AG09309 (cell line): ENCODE results near the gene RASSF7.

Experiments
- DNase-seq: peaks from one replicate; pipeline ENCODE4 v3.0.0-alpha.2; 2010; ENCODE audit warnings: low read depth
- H3K4me3 ChIP-seq: 2 replicates; pipeline ENCODE4 v1.5.1; 2011; ENCODE audit warnings: mild to moderate bottlenecking, low read depth, low read length, moderate library complexity; ENCODE audit not compliant: control insufficient read depth
- CTCF ChIP-seq: IDR thresholded peaks from 2 replicates; pipeline ENCODE4 v1.5.1; 2011; ENCODE audit warnings: mild to moderate bottlenecking, low read depth, low read length, inconsistent platforms; ENCODE audit not compliant: insufficient read depth, control insufficient read depth; ENCODE audit errors: missing control alignments

Gene RASSF7

GRCh38 chr11:587546-587945, 26.8 kb downstream of the RASSF7 start:
- no peak for DNase-seq
- TF ChIP-seq CTCF = no peak
- H3K4me3 ChIP-seq = no peak overlapping the region

- DNase-seq = no peak
- no peak overlapping the region for H3K4me3 ChIP-seq
- TF ChIP-seq CTCF = no peak
These were observed 27.2 kb downstream of the RASSF7 start for GRCh38 chr11:587978-588380.

- TF ChIP-seq CTCF = no peak
- no peak for DNase-seq
- H3K4me3 ChIP-seq = no peak overlapping the region
These were observed 29.0 kb downstream of the RASSF7 start for GRCh38 chr11:589798-590197.

- H3K4me3 ChIP-seq = no peak overlapping the region
- no peak for TF ChIP-seq CTCF
- DNase-seq = no peak
These were observed 30.2 kb downstream of the RASSF7 start for GRCh38 chr11:590997-591396.

GRCh38 chr11:592501-592900, 31.7 kb downstream of the RASSF7 start:
- no peak for TF ChIP-seq CTCF
- no peak for DNase-seq
- no peak overlapping the region for H3K4me3 ChIP-seq

- no peak overlapping the region for H3K4me3 ChIP-seq
- TF ChIP-seq CTCF = no peak
- no peak for DNase-seq
These were observed 32.1 kb downstream of the RASSF7 start for GRCh38 chr11:592918-593317.

- no peak for TF ChIP-seq CTCF
- DNase-seq = no peak
- H3K4me3 ChIP-seq = no peak overlapping the region
These were observed 32.6 kb downstream of the RASSF7 start for GRCh38 chr11:593347-593746.
